ENCODE data around the gene NME9. TPM values are rescaled to one million over a fixed set of nuclear protein-coding genes. Genes with fewer than 3 reads are reported as not detected.

Gene NME9
- total RNA-seq, 1 experiment from 2014 or later: not detected

DNA sequence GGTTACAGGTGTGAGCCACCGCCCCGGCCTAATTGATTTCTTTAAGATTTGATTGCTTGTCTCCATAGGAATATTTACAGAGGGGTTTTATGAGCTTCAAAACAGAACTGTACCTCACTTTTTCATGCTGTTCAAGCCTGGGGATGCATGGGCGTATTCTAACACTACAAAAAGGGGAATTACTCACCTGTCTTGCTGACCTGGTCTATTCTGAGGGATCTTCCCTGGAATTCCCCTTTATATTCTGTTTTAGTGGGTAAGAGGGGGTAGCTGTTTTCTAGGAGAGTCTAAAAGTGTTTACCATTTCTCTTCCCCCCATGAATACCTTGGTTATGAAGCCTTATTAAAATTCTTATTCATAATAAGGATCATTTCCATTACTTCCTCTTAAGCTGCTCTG is 48.1 kb downstream of the NME9 start:
- peak overlapping the region in 2 of 3 experiments; percentile 15 to 68; a peak in 3 of 7 replicates for H3K27ac Mint-ChIP-seq
- H3K4me1 ChIP-seq (ENCODE audit: insufficient read depth, low read length): no peaks in the 10 kb centered on the region
- peaks cover 0 to 13% (median 2%) of the 10 kb centered on the region in 3 experiments; a peak in 3 of 7 replicates for H3K36me3 Mint-ChIP-seq (ENCODE audit: insufficient read depth in 1 of 3, low read depth in 3 of 3)
- no peak overlapping the region for H3K9ac ChIP-seq (ENCODE audit: extremely low read depth, insufficient read length, low read length)
- H3K27me3 ChIP-seq (ENCODE audit: insufficient read depth, low read length): no peaks in the 10 kb centered on the region
- no peak overlapping the region for H3K4ac ChIP-seq (ENCODE audit: low read depth, low read length)
- H3T11ph ChIP-seq (ENCODE audit: low read length): no peak overlapping the region
- no peak overlapping the region for H2BK5ac ChIP-seq (ENCODE audit: insufficient read length, low read length)
- H3K18ac ChIP-seq (ENCODE audit: insufficient read length, low read depth, low read length): no peak overlapping the region
- no peaks in the 10 kb centered on the region for H3K9me3 ChIP-seq (ENCODE audit: control insufficient read depth, low read depth, low read length)
- H3K23me2 ChIP-seq (ENCODE audit: insufficient read length, low read depth, low read length, poor library complexity, severe bottlenecking): no peaks in the 10 kb centered on the region
- no peak overlapping the region for H3K27ac ChIP-seq (ENCODE audit: insufficient read length, low read depth, low read length)
- H2AK5ac ChIP-seq (ENCODE audit: insufficient read length, low read length): no peak overlapping the region
- H2AFZ ChIP-seq (ENCODE audit: low read length): no peak overlapping the region
- H3K27me3 Mint-ChIP-seq (ENCODE audit: low read depth): no peaks in the 10 kb centered on the region
- no peak overlapping the region for H2BK15ac ChIP-seq (ENCODE audit: low read depth, low read length)
- no peak overlapping the region for H3K23ac ChIP-seq (ENCODE audit: insufficient read length, low read depth, low read length)
- no peak overlapping the region for H4K91ac ChIP-seq (ENCODE audit: insufficient read length, low read depth, low read length)
- no CpG with 5 or more reads among the region's 3 CpGs for WGBS (ENCODE audit: extremely low coverage, insufficient read length, low lambda C conversion rate)
- H3K9me3 Mint-ChIP-seq: no peaks in the 10 kb centered on the region
- H3K14ac ChIP-seq (ENCODE audit: insufficient read depth, low read length): no peak overlapping the region
- H2BK20ac ChIP-seq (ENCODE audit: low read depth, low read length, poor library complexity, severe bottlenecking): no peak overlapping the region
- no peak overlapping the region for H4K8ac ChIP-seq (replicated peaks; ENCODE audit: insufficient read length, low read depth, low read length)
- no peak for DNase-seq
- no peak overlapping the region for H2BK12ac ChIP-seq (ENCODE audit: insufficient read length, low read depth, low read length)
- H3K4me2 ChIP-seq (ENCODE audit: insufficient read depth, insufficient read length, low read length): no peak overlapping the region
- peaks cover 9 to 12% of the 10 kb centered on the region in 2 experiments for H3K4me1 Mint-ChIP-seq
- no peaks in the 10 kb centered on the region for H3K79me2 ChIP-seq (ENCODE audit: insufficient read depth, low read length)
- TF ChIP-seq, protein P1, sequence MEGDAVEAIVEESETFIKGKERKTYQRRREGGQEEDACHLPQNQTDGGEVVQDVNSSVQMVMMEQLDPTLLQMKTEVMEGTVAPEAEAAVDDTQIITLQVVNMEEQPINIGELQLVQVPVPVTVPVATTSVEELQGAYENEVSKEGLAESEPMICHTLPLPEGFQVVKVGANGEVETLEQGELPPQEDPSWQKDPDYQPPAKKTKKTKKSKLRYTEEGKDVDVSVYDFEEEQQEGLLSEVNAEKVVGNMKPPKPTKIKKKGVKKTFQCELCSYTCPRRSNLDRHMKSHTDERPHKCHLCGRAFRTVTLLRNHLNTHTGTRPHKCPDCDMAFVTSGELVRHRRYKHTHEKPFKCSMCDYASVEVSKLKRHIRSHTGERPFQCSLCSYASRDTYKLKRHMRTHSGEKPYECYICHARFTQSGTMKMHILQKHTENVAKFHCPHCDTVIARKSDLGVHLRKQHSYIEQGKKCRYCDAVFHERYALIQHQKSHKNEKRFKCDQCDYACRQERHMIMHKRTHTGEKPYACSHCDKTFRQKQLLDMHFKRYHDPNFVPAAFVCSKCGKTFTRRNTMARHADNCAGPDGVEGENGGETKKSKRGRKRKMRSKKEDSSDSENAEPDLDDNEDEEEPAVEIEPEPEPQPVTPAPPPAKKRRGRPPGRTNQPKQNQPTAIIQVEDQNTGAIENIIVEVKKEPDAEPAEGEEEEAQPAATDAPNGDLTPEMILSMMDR (conservative IDR thresholded peaks at IDR 0.05): no peak
- no peak overlapping the region for H3K4me3 Mint-ChIP-seq
- no peaks in the 10 kb centered on the region for H4K20me1 ChIP-seq (ENCODE audit: control insufficient read depth, insufficient read depth, insufficient read length)
- H3K56ac ChIP-seq (ENCODE audit: insufficient read length, low read depth, low read length): no peak overlapping the region
- no peaks in the 10 kb centered on the region for H3K79me1 ChIP-seq (ENCODE audit: insufficient read depth, low read depth, low read length, poor library complexity, severe bottlenecking)
- H4K5ac ChIP-seq (ENCODE audit: insufficient read length, low read depth, low read length): no peak overlapping the region
- H2BK120ac ChIP-seq (ENCODE audit: low read depth, low read length, poor library complexity, severe bottlenecking): no peak overlapping the region
